Activated CD4-positive, alpha-beta T cell treated with anti-CD3 and anti-CD28 coated beads, Interleukin-10, Interleukin-2, amounts not matched to agents 100 ng/mL and 50 ng/mL, durations not matched to agents 16 hours and 8 hours (primary cell): Measurements from ENCODE around the gene ACE.

Experiments
- DNase-seq: peaks from one replicate; pipeline ENCODE4 v3.0.0-alpha.2; 2020

ACE gene

GRCh38 chr17:63475491-63476412 lies 1.1 kb upstream of the ACE start:
- DNase-seq, result no peak

DNA sequence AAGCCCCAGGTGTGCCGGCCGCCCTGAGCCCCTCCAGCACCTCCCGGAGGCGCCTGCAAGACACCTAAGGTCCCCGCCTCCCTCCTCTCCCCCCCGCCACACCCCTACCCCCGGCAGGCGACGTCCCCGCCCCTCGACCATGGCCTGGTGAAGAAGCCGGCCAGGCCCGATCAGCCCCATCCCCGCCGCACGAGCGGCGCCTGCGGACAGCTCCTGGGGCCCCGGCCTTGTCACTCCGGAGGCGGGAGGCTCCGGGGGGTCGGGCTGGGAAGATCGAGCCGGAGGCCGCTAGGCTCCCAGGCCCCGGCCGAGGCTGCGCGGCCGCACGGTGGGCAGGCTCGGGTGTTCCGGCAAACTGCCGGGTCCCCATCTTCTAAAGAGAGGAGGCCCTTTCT lies 405 bp upstream of the ACE start:
- no peak for DNase-seq

DNA sequence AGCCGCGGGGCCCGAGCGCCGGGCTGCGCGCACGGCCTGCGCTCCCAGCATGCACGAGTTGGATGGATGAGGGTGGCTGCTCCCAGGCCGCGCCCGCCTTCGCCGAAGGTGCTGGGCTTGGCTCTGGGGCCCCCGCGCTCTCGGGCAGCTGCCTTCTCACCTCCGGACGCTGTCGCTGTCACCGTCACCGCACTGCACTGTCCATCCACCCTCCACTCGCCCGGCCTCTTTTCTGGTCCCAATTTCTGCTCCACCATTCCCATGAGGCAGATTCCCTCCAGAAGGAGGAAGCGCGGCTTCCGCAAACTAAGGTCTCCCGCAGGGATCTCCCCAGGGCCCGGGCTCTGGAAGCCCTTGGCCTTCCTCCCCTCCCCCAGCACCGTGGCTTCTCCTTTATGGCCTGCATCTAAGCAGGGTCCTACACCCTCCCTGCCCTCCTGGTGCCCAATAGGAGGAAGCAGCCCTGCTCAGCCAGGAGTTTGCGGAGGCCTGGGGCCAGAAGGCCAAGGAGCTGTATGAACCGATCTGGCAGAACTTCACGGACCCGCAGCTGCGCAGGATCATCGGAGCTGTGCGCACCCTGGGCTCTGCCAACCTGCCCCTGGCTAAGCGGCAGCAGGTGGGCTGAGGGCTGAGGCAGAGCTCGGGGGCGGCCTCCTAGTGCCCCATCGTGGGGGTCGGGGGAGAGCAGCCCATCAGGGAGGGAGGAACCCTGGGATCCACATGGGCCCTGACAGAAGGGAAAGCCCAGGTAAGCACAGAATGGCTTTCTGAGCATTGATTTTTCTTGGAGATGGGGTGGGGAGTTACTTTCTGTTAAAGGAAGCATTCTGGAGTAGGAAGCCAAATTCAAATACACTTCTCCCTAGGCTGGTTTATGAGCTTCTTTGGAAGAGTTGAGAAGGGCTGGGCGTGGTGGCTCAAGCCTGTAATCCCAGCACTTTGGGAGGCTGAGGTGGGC lies 899 bp downstream of the ACE start:
- DNase-seq, result no peak

- DNase-seq, result peak; percentile 81
Observed at GRCh38 chr17:63478814-63479494, 2.1 kb downstream of the ACE start.

DNA sequence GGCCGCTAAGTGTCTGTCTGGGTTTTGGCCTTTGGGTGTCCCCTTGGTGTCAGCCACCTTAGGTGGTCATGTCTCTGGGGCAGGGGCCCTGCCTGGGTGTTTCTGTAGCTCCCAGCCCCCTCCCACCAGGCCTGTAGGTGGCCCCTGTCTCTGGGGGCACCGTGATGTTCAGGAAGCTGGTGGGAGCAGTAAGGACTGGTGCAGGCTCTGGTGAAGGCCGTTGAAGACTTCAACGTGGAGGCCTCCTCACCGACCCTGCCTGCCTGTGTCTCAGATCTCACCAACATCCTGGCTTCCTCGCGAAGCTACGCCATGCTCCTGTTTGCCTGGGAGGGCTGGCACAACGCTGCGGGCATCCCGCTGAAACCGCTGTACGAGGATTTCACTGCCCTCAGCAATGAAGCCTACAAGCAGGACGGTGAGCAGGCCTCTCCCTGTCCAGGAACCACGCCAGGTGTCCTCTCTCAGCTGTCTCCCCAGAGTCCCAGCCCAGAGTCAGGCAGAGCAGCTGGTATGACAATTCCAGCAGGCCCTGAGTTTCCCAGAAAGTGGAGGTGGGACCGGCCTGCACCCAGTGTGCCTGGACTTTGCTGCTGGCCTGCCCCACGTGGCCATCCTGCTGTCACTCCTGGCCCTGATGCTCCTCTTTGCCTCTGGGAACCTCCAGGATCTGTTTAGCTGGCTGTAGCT lies 2.8 kb downstream of the ACE start:
- DNase-seq, result no peak

GRCh38 chr17:63480192-63480784 lies 3.4 kb downstream of the ACE start:
- DNase-seq, result no peak

GRCh38 chr17:63480826-63481487 lies 4.1 kb downstream of the ACE start:
- DNase-seq, result no peak

- DNase-seq, result no peak
Observed at GRCh38 chr17:63481488-63481870, 4.6 kb downstream of the ACE start.

GRCh38 chr17:63482509-63482908 lies 5.6 kb downstream of the ACE start:
- no peak for DNase-seq

DNA sequence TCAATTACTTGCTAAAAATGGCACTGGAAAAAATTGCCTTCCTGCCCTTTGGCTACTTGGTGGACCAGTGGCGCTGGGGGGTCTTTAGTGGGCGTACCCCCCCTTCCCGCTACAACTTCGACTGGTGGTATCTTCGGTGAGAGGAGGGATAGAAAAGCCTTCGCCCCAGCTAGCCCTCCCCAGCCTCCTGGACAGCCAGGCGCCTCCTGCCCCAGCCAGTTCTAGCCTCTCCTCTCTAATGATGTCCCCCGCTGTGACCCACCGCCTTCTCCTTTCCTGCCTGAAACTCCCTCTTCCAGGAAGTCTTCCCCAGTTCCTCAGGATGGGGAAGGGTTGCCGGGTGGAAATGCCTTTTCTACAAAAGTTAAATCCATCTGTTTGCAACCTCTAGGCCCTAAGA lies 6.2 kb downstream of the ACE start:
- DNase-seq, result no peak

DNA sequence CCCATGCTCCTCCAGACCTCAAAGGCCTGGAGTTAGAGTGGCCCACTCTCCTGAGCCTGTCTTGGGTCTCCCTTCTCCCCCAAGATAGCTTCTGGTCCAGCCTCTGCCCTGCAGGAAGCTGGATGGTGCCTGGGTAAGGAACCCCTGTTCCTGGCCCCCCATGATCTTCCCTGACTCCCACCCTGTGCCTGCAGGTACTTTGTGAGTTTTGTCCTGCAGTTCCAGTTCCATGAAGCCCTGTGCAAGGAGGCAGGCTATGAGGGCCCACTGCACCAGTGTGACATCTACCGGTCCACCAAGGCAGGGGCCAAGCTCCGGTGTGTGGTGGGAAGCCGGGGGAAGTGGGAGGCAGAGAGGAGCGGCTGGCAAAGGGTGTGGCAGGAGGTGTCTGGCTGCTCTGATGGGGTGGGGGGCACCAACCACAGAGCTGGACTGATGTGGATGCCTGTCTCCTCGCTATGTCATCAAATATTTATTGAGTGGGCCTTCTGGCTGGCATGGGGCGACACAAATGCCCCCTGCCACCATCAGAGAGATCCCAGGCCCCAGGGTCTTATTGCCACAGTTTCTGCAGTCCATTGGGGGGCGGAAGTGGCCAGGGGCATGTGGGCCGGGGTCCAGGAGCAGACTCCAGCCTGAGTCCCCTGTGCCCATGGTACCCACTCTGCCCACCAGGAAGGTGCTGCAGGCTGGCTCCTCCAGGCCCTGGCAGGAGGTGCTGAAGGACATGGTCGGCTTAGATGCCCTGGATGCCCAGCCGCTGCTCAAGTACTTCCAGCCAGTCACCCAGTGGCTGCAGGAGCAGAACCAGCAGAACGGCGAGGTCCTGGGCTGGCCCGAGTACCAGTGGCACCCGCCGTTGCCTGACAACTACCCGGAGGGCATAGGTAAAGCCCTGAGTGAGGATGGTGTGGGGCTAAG lies 7.1 kb downstream of the ACE start:
- DNase-seq, result no peak

- no peak for DNase-seq
Observed at GRCh38 chr17:63486317-63487013, 9.6 kb downstream of the ACE start.

- no peak for DNase-seq
Observed at GRCh38 chr17:63487014-63487339, 10.1 kb downstream of the ACE start.

DNA sequence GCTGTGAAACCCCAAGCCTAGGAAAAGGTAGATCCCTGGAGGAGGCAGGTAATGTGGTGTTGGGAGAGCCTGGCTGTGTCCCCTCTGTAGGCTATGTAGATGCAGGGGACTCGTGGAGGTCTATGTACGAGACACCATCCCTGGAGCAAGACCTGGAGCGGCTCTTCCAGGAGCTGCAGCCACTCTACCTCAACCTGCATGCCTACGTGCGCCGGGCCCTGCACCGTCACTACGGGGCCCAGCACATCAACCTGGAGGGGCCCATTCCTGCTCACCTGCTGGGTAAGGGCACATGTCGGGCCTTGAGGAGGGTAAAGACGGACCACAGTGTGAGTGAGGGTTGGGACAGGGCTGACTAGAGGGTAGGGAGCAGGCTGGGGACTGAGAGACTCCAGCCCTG lies 12.0 kb downstream of the ACE start:
- DNase-seq, result no peak

- no peak for DNase-seq
Observed at GRCh38 chr17:63489291-63489690, 12.4 kb downstream of the ACE start.

- no peak for DNase-seq
Observed at GRCh38 chr17:63490329-63490728, 13.5 kb downstream of the ACE start.

DNA sequence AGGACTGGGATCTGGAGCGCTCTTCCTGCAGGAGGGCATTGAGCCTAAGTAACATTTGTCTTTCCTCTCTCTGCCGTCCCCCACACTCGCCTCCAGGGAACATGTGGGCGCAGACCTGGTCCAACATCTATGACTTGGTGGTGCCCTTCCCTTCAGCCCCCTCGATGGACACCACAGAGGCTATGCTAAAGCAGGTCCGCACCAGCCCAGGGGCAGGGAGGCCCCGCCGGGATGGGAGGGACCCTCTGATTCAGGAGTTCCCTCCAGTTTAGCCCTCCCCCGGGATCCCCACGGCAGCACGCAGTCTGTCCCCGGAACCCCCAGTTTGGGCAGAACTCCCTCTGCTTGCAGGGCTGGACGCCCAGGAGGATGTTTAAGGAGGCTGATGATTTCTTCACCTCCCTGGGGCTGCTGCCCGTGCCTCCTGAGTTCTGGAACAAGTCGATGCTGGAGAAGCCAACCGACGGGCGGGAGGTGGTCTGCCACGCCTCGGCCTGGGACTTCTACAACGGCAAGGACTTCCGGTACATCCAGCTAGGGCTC lies 14.1 kb downstream of the ACE start:
- DNase-seq, result no peak

GRCh38 chr17:63491413-63491812 lies 14.6 kb downstream of the ACE start:
- DNase-seq, result no peak

DNA sequence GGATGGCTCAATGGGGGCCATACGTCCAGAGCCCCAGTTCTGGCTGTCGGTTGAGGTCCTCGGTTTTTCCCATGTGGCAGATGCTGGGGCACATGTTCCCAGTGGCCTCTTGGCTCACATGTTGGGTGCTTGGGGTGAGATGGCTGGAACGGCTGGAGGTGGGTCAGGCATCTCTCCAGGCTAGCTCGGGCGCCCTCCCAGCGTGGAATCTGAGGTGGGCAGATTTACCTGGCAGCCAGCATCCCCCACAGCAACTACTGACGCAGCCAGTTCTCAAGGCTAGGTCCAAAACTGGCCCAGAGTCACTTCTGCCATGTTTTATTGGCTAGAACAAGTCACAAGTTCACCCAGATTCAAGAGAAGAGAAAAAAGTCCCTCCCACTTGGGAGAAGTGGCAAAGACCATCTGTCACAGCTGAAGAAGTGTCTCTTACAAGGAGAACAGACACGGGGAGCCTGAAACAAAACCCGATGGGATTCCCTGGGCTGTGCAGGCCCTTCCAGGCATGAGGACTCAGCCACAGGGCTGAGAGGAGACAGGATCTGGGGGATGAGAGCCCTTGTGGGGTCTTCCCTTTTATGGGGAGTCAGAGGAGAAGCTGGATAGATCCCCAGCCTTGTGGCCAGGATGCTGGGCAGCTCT lies 15.2 kb downstream of the ACE start:
- no peak for DNase-seq
